Stimulated activated CD4-positive, alpha-beta T cell treated with anti-CD3 and anti-CD28 coated beads, Interleukin-4, amount 100 ng/mL, for 1 hour (primary cell): ENCODE results near the gene KLC1.
"Not testable (repeated sequence)": the region's sequence is repeated elsewhere in the genome, so short reads cannot be mapped to it uniquely, and the experiment has no call there.

Experiments used
- DNase-seq: peaks from one replicate; pipeline ENCODE4 v3.0.0-alpha.2; 2020

KLC1 gene

DNA sequence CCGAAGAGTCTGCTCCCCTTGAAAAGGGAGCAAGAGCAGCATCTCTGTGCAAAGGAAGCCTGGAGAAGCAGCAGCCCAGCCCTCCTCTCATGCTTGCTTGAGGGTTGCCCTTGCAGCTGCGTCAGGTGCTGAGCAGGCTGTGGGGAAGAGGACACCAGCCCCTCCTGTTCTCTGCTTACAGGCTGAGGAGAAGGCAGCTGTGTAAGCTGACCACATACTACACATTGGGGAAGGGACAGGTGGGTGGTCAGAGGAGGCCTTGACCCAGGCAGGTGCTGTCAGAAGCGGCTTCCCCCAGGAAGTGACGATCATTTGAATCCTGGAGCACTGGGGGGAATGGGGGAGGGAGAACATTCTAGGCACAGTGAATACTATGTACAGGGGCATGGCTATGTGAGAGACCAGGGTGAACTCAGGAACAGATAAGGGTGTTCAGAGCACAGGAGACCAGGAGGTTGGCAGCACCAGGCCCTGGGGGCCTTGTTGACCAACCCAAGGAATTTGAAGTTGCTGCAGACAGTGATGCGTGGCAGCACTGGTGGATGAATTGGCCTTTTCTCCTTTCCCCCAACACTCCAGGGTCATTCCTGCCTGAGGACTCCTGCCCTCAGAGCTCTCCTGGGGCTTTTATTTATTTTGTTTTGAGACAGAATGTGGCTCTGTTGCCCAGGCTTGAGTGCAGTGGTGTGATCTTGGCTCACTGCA is 2.7 kb upstream of the KLC1 start:
- DNase-seq = no peak

DNA sequence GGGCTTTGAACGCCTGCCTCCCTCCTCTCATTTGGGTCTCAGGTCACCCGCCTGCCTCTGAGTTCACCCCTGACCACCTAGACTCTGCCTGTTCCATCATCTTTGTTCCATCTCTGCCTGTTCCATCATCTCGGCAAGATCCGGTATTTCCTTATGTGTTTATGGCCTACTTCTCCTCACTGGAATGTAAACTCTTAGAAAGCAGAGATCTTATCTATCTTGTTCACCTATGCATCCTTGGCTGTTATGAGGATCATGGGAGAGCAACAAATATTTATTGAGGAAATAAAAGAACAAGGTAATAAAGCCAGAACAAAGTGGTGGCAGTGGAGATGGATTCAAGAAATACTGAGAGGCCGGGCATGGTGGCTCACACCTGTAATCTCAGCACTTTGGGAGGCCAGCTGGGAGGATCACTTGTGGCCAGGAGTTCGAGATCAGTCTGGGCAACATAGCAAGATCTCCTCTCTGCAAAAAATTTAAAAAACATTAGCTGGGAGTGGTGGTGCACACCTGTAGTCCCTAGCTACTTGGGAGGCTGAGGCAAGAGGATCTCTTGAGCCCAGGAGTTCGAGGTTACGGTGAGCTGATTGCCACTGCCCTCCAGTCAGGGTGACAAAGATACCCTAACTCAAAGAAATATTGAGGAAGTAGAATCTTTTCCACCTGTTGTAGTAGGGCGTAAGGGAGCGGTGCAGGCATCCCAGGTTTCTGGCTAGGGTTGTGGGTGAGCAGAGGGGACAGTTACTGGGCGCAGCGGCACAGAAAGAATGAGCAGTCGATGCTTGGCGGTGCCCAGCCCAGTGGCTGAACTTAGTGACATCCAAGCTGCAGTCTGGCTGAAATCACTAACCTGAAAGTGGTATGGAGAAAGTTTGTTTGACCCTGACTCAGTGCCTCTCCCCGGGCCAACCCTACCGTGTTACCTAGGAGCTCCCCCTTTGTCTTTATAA is 1.7 kb upstream of the KLC1 start:
- no peak for DNase-seq

DNA sequence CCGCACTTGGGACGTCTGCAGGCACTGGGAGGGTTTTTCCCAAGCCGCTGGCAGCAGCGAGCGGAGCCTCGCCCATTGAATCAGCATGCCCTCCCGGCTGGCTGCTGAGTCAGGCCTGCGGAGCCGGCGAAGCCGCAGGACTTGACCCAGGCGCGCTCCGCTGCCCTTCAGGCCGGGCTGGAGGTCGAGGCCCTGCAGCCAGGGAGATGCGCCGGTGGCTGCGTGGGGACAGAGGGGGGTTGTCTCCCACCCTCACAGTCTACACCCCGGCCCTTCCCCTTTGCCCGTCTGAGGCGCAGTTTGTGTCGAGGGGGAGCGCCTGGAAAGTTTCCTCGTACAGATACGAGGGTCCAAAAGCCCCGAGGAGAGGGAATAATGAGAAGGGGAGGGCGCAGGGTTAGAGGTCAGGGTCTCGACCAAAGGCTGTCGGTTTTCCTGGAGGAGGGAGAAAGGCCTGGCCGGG is 759 bp upstream of the KLC1 start:
- peak; percentile 19 for DNase-seq

DNA sequence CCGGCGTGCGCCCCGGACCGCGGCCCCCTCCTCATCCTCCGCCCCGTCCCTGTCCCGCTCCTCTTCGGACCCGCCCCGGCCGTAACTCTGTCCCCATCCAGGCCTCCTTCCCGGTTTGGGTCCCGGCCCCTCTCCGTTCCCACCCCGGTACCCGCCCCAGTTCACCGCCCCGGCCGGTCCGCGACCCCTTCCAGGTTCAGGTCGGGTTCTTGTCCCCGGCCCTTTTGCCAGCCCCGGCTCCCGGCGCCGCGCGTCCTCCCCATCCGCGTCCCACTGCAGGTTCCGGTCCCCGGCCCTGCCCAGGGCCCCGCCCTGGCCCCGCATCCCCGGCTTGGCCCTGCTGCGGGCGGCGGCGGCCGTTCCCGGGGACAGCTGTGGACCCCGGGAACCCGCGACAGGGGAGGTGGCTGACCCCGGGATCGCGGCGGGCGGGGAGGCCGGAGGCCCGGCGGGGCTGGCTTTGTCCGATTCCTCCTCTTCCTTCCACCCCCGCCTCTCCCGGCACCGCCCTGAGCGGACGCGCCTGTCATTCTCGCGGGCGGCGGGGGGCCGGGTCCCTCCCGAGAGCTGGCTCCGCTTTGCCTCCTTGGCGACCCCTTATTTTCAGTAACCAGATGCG is 601 bp downstream of the KLC1 start:
- DNase-seq = peak; percentile 51

DNA sequence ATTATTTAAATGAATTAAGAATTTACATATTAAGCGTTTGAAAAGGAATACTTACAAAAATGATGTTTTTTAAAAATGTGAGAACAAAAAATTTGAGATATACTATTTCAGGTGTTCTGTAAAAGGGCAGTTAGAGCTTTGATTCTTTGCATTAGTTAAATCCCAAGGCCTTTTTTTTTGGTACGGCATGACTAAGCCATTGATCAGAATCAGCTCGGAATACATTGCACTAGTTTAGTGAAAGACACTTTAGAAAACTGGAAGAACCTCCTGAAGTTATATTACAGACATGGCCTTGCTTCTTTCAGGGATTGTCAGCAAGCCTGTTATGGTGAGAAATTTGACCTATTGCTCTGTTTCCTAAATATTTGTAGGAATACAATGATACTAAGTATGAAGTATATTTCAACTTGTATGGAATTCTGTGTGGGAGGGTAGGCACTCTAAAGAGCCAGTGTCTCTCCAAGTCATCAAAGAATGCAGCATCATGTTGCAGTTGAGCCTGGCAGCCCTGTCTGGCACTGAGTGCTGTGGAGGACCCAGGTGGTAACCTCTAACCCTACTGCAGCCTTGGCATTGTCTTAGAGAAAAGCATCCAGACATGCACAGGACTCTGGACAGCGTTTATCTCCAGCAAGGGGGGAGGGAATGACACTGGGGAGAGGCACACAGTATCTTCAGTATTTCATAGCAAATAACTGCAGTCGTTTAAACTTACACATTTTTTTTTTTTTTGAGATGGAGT is 1.5 kb downstream of the KLC1 start:
- DNase-seq = no peak

DNA sequence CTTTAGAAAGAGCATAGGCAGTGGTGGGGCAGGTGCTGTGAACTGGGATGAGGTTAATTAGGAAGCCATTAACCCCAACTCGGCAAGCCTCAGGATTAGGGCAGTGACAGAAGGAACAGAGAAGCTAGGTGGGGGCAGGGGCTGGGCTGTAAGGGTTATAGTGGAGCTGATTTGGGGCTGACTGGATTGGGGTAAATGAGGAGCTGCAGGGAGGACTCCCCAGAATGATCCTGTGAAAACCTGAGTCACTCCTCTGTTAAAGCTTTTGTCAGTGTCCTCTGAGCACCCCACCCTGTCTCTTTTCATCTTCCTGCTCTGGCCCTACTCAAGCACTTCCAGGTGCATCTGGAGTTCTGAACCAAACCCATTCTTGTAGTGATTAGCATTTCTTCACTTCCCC is 4.4 kb downstream of the KLC1 start:
- no peak for DNase-seq

DNA sequence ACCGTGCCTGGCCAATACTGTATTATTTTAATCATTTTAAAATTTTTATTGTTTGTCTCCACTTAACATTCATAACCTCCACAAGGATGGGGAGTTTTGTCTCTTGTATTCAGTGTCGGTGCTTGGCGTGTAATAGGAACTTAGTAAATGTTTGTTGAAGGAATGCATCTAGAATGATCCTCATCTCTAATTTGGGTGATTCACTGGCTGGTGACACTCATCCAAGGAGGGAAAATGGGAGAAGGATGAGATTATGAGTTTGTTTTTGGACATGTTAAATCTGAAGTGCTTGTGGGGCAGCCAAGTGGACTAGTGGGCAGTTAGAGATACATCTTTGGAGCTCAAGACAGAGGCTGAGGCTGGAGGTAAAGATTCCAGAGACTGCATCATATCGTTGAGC is 5.1 kb downstream of the KLC1 start:
- DNase-seq = no peak

DNA sequence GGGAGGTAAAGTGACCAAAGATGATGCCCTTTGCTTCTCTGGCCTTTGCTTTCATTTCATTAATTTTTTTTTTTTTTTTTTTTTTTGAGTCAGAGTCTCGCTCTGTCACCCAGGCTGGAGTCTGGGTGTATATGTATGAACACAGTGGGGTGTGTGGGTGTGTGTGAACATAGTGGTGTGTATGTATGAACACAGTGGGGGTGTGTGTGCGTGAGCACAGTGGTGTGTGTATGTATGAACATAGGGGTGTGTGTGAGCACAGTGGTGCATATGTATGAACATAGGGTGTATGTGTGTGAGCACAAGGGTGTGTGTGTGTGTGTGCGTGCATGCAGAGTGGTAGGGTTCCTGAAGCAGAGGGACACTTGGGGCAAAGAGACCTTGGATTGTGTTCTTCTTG is 9.6 kb downstream of the KLC1 start:
- DNase-seq = no peak

DNA sequence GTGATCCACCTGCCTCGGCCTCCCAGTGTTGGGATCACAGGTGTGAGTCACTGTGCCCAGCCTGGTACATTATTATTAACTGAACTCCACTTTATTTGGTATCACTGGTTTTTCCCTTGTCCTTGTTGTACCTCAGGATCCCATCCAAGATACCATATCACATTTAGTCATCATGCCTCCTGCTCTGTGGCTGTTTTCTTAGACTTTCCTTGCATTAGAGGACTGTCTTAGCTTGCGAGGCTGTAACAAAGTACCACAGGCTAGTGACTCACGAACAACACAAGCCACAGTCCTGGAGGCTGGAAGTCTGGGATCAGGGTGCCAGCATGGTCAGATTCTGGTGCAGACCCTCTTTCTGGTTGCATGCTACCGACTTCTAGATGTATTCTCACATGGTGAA is 12.2 kb downstream of the KLC1 start:
- no peak for DNase-seq

DNA sequence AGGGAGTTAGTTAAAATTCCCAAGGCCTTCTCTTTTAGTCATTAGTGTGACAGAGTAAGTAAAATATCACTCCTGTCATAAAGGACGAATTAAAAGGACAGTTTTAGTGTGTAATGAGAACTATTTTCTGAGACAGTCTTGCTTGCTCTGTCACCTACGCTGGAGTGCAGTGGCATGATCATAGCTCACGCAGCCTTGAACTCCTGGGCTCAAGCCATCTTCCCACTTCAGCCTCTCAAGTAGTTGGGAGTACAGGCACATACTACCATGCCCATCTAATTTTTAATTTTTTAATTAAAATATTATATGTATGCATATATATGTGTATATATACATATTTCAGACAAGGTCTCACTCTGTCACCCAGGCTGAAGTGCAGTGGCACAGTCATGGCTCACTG is 17.2 kb downstream of the KLC1 start:
- no peak for DNase-seq

DNA sequence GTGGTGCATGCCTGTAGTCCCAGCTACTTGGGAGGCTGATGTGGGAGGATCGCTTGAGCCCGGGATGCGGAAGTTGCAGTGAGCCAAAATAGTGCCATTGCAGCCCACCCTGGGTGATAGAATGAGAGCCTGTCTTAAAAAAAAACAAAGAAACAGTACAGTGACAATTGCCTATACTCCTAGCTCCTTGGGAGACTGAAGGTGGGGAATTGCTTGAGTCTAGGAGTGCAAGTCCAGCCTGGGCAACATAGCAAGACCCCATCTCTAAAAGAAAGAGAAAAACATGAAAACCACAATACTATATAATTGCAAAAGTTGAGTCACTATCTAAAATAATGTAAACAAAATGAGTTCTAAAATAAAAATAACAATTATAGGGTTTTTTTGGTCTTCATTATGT is 20.0 kb downstream of the KLC1 start:
- no peak for DNase-seq

DNA sequence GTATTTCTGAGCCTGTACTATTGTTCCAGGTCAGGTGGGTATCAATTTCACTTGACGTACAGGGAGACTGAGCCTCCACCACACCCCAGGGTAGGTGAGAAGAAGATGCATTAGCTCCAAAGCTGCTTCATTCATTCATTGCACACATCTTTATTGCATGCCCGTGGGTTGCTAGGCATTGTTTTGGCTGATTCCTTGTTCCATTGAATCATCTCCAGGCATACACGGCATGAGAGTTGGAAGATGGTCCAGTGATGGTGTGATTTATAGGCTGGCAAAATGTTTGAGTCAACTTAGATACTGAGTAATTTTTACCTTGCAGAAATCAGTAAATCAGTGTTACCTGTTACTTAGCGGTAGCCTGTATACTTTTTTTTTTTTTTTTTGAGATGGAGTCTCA is 21.2 kb downstream of the KLC1 start:
- no peak for DNase-seq

DNA sequence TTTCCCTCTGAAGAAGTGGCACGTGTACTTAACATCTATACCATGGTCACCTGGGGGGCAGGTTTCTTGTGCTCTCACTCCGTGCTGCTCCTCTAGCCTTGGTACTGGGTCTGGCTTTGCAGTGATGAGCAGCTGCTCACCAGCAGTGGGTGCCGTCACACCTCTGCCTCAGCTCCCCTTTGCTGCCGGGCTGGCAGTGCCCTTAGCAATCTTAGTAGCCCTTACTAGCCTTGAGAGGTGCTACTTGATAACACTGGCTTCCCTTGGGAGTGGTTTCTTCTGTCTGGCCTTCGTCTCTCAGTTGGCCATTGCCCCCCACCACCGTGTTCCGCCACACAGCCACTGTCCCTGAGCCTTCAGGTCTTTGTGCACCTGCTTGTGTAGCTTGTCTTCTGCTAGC is 22.6 kb downstream of the KLC1 start:
- DNase-seq = no peak

DNA sequence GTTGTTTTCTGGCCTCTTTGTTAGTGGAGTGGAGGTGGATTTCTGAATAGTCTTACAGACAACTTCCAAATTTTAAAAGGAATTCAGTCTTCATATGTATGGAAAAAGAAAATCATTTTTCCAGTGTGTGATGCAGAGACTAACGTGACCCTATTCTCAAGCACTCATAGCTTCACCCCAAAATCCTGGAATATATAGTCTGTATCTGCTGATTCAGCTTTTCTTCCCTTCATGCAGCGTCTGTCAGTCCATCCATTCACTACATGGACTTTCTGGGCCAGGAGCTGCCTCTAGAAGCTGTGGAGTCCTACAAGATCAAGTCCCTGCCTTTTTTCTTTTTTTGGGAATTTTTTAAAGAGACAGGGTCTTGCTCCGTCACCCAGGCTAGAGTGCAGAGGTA is 23.8 kb downstream of the KLC1 start:
- DNase-seq = no peak

DNA sequence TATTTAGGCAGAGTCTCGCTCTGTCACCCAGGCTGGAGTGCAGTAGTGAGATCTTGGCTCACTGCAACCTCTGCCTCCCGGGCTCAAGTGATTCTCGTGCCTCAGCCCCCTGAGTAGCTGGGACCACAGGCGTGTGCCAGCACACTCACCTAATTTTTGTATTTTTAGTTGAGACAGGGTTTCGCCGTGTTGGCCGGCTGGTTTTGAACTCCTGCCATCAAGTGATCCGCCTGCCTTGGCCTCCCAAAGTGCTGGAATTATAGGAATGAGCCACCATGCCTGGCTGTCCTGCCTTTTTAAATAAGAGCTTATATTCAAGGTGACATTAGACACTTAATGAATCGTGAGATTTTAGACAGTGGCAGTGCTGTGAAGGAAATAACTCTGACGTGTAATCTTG is 24.3 kb downstream of the KLC1 start:
- DNase-seq = not testable (repeated sequence)

DNA sequence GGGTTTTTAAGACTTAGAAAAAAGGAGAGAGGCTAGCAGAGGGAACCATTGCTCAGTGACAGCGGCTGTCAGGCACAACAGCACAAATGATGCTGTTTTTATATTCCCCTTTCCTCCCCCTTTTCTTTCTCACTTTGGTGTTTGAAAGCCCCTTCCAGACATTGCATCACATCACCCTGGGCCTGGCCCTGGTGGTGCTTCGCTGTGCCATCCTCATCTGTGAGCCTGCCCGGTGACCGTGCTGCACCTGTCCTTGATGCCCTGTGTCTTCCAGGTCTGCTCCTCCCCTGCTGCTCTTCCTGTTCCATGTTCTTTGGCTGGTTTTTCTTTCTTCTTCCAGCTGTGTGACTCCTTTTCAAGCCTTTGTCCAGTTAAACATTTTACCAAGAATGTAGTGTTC is 24.8 kb downstream of the KLC1 start:
- DNase-seq = no peak

DNA sequence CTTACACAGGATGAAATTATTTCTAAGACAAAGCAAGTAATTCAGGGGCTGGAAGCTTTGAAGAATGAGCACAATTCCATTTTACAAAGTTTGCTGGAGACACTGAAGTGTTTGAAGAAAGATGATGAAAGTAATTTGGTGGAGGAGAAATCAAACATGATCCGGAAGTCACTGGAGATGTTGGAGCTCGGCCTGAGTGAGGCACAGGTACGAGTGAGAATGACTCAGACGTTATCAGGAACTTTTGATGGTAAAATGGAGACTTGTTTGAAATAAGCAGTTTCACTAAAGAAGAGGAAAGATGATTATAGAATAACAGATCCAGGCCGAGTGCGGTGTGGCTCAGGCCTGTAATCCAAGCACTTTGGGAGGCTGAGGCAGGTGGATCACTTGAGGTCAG is 25.6 kb downstream of the KLC1 start:
- no peak for DNase-seq

DNA sequence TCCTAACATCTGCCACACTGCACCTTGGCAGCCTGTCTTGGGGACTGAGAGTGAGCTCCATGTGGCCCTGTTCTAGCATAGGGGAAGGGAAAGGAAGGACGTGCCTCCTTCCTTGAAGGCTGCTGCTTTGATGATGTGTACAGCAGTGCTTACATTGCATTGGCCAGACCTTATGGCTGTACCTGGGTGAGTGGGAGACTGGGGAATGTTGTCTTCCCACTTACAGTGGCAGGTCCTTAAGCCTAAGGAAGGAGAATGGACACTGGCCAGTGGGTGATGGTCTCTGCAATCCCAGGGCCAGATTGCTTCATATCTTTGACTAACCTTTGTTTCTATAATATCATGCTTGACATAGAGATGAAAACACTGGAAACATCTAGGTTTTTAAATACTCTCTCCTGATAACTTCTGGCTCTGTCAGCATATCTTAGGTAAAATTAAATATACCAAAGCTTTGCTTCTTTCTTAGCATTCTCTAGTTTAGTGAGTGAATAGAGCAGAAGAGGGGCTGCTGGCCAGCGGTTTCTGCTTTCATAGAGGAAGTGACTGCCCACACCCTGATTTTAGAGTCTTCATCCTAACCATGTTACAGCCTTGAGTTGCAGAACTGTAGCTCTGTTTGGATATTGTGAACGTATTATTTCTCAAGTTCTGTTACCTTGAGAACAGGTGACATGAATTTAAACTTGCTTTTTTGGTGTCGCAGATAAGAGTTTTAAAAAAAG is 27.2 kb downstream of the KLC1 start:
- DNase-seq = no peak

DNA sequence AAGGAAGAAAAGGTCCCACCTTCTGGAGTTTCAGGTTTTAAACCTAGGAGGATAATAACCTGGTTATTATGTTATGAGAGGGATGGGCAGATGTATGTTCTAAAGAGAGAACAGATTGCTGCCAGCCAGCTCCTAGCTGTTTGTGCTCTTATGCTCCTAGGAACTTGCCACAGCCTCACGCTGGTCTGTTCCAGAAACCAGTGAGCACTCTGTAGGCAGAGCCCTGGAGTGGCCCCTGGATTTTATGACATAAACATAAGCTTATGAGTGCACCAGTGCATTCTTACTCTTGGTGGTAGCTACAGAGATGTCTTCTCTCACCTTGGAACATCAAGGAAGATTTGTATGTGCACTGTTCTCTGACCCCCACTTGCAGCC is 27.7 kb downstream of the KLC1 start:
- no peak for DNase-seq

DNA sequence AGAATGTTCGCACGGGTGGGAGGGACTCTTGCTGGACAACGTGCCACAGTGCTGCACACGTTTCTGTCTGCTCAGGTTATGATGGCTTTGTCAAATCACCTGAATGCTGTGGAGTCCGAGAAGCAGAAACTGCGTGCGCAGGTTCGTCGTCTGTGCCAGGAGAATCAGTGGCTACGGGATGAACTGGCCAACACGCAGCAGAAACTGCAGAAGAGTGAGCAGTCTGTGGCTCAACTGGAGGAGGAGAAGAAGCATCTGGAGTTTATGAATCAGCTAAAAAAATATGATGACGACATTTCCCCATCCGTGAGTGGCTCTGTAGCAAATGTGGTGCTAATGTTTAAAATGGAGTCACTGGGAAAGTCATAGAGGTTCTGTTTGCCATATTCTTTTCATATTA is 28.5 kb downstream of the KLC1 start:
- no peak for DNase-seq

DNA sequence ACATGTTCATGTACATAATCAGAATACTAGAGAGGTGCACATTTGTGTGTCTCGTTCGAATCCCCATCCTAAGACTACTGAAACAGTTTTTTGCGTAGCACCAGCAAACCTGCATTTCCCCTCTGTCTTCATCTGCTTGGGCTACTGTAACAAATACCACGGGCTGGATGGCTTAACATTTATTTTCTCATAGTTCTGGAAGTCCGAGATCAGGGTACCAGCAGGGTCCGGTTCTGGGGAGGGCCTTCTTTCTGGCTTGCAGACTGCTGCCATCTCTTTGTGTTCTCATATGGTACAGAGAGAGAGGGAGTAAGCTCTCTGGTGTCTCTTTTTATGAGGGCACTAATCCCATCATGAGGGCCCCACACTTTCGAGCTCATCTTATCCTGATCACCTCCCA is 30.6 kb downstream of the KLC1 start:
- DNase-seq = no peak

DNA sequence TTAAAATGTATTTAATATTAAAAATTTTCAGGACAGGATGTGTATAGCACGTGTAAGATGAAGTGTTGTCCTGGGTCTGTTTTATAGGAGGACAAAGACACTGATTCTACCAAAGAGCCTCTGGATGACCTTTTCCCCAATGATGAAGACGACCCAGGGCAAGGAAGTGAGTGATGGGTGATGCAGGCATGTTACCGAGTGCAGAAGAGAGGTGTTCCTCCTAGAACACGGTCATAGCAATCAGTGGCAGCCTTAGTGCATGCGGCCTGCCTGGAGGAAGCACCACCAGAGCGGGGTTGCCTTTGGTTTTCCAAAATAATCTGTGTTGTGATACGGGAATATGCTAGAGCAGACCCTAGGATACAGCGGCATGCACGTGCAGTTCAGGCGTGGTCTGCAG is 33.0 kb downstream of the KLC1 start:
- no peak for DNase-seq

DNA sequence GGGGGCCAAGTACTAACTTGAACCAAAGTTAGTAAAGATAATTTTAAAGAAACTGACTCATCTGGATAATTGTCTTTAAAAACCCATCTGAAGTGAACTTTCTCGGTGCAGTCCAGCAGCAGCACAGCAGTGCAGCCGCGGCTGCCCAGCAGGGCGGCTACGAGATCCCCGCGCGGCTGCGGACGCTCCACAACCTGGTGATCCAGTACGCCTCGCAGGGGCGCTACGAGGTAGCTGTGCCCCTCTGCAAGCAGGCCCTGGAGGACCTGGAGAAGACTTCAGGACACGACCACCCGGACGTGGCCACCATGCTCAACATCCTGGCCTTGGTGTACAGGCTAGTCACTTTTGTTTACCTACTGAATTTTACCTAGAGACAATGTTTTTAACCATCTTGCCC is 33.6 kb downstream of the KLC1 start:
- no peak for DNase-seq
